ENCODE results near the gene TMEM43.

- no peak for TF ChIP-seq CTCF (IDR thresholded peaks at IDR 0.05)
- TF ChIP-seq POLR2A (IDR thresholded peaks at IDR 0.05) = no peak
- no peak for TF ChIP-seq POLR2AphosphoS5 (IDR thresholded peaks at IDR 0.05)
Measured at GRCh38 chr3:14093831-14094230, 31.0 kb upstream of the TMEM43 start.
